Cardiac muscle cell (in vitro differentiated cells and primary cell): ENCODE measurements around the gene NEK5. TPM values are rescaled to one million over a fixed set of nuclear protein-coding genes. Genes with fewer than 3 reads are reported as not detected.

Experiments
- DNase-seq, 2 donors: peaks; one replicate each; pipeline versions ENCODE4 v3.0.0 to v3.0.0-alpha.2; 2010 to 2017; ENCODE audit warnings: low read depth in 1 of 2, low spot score in 1 of 2
- H3K27ac ChIP-seq: fragments of 200-600 bp; sonication (generic); 2 replicates; pipeline ENCODE4 v1.5.1; 2016
- H3K27me3 ChIP-seq: fragments of 200-600 bp; sonication (generic); 2 replicates; pipeline ENCODE4 v1.6.0; 2016; ENCODE audit warnings: control low read depth
- H3K36me3 ChIP-seq: fragments of 200-600 bp; sonication (generic); 2 replicates; pipeline ENCODE4 v1.5.1; 2016; ENCODE audit warnings: control low read depth
- H3K4me1 ChIP-seq: fragments of 200-600 bp; sonication (generic); 2 replicates; pipeline ENCODE4 v1.8.1; 2017; ENCODE audit warnings: low read depth, mild to moderate bottlenecking, mixed run types
- H3K4me3 ChIP-seq: fragments of 200-600 bp; sonication (generic); 2 replicates; pipeline ENCODE4 v1.5.1; 2016; ENCODE audit warnings: mild to moderate bottlenecking
- H3K9me3 ChIP-seq: fragments of 200-600 bp; sonication (generic); 2 replicates; pipeline ENCODE4 v1.5.1; 2017; ENCODE audit warnings: low read depth, mild to moderate bottlenecking, control low read depth
- CTCF ChIP-seq: IDR thresholded peaks from 2 replicates; pipeline ENCODE4 v1.5.1; 2012; ENCODE audit warnings: low read depth, mild to moderate bottlenecking, low read length
- polyA plus RNA-seq: library from polyadenylated mRNA; unstranded; fragments of >200 nt; fragmentation: Nextera tagmentation; extraction: Ambion mirVana; gene quantifications from 2 replicates; pipeline ENCODE4 v1.2.1, GENCODE V29; 2016
- total RNA-seq: library from RNA; depleted of rRNA; stranded (reverse); fragments of >200 nt; gene quantifications from 2 replicates; pipeline ENCODE4 v1.2.3, GENCODE V29; 2016

Gene NEK5
- total and polyA plus RNA-seq, 2 experiments from 2014 or later: 0.33 to 0.34 TPM

GRCh38 chr13:52155177-52155576, 26.3 kb upstream of the NEK5 start:
- no peaks in the 10 kb centered on the region for H3K36me3 ChIP-seq
- no peak for DNase-seq
- no peak for TF ChIP-seq CTCF

GRCh38 chr13:52147225-52147624, 18.4 kb upstream of the NEK5 start:
- no peak overlapping the region for H3K27ac ChIP-seq
- H3K4me1 ChIP-seq: no peaks in the 10 kb centered on the region
- no peaks in the 10 kb centered on the region for H3K27me3 ChIP-seq
- H3K36me3 ChIP-seq: peaks cover 5% of the 10 kb centered on the region
- DNase-seq: no peak
- H3K9me3 ChIP-seq: no peaks in the 10 kb centered on the region
- H3K4me3 ChIP-seq: no peak overlapping the region
- no peak for TF ChIP-seq CTCF

More at GRCh38 chr13:52155177-52155576, 26.3 kb upstream of the NEK5 start:
- no peak overlapping the region for H3K27ac ChIP-seq
- H3K4me1 ChIP-seq: no peaks in the 10 kb centered on the region
- H3K9me3 ChIP-seq: no peaks in the 10 kb centered on the region
- H3K4me3 ChIP-seq: no peak overlapping the region
- no peaks in the 10 kb centered on the region for H3K27me3 ChIP-seq

- no peaks in the 10 kb centered on the region for H3K4me1 ChIP-seq
- H3K4me3 ChIP-seq: no peak overlapping the region
- H3K27ac ChIP-seq: no peak overlapping the region
- H3K9me3 ChIP-seq: no peaks in the 10 kb centered on the region
- no peak for DNase-seq
- no peak for TF ChIP-seq CTCF
- H3K36me3 ChIP-seq: peaks cover 5% of the 10 kb centered on the region
- H3K27me3 ChIP-seq: no peaks in the 10 kb centered on the region
Measured at GRCh38 chr13:52141299-52141698, 12.4 kb upstream of the NEK5 start.

- H3K36me3 ChIP-seq: peaks cover 18% of the 10 kb centered on the region
- H3K4me3 ChIP-seq: no peak overlapping the region
- TF ChIP-seq CTCF: no peak
- no peaks in the 10 kb centered on the region for H3K27me3 ChIP-seq
- no peak overlapping the region for H3K27ac ChIP-seq
- H3K9me3 ChIP-seq: no peaks in the 10 kb centered on the region
- no peaks in the 10 kb centered on the region for H3K4me1 ChIP-seq
- DNase-seq: no peak
Measured at GRCh38 chr13:52137489-52137888, 8.6 kb upstream of the NEK5 start.

GRCh38 chr13:52136763-52137162, 7.9 kb upstream of the NEK5 start:
- DNase-seq: no peak

More at GRCh38 chr13:52136763-52137162, 7.9 kb upstream of the NEK5 start:
- Histone ChIP-seq H3K9me3 (no peaks in the 10 kb centered on the region), H3K27ac (no peak overlapping the region), H3K27me3 (no peaks in the 10 kb centered on the region), H3K4me3 (no peak overlapping the region), H3K36me3 (peaks cover 18% of the 10 kb centered on the region), H3K4me1 (no peaks in the 10 kb centered on the region)
- no peak for TF ChIP-seq CTCF
